Chondrocyte (in vitro differentiated cells): ENCODE measurements around the gene RBM33. TPM values are rescaled to one million over a fixed set of nuclear protein-coding genes. Genes with fewer than 3 reads are reported as not detected.

ENCODE experiments used
- DNase-seq: peaks from one replicate; pipeline ENCODE4 v3.0.0; 2021; ENCODE audit warnings: mixed read lengths, low spot score
- H3K27ac Mint-ChIP-seq: one replicate; pipeline ENCODE4 v1.8.0; 2021; ENCODE audit warnings: mild to moderate bottlenecking, moderate library complexity, mixed read lengths; ENCODE audit not compliant: unreplicated experiment
- H3K27me3 Mint-ChIP-seq: 2 replicates; pipeline ENCODE4 v1.8.0; 2021; ENCODE audit warnings: low read depth, mixed read lengths
- H3K36me3 Mint-ChIP-seq: 2 replicates; pipeline ENCODE4 v1.8.0; 2021; ENCODE audit warnings: low read depth, mixed read lengths
- H3K4me1 Mint-ChIP-seq: 2 replicates; pipeline ENCODE4 v1.8.0; 2021; ENCODE audit warnings: low read depth, mild to moderate bottlenecking, mixed read lengths
- H3K4me3 Mint-ChIP-seq: one replicate; pipeline ENCODE4 v1.8.0; 2021; ENCODE audit warnings: mild to moderate bottlenecking, moderate library complexity, mixed read lengths; ENCODE audit not compliant: unreplicated experiment
- H3K9me3 Mint-ChIP-seq: 2 replicates; pipeline ENCODE4 v1.8.0; 2021; ENCODE audit warnings: low read depth, mixed read lengths
- CTCF ChIP-seq: fragments of 200-600 bp; sonication (generic); IDR thresholded peaks from 2 replicates; pipeline ENCODE4 v1.5.0; 2021; ENCODE audit warnings: antibody characterized with exemption, mild to moderate bottlenecking, moderate library complexity
- total RNA-seq: library from RNA; stranded (reverse); gene quantifications from 3 replicates; pipeline ENCODE4 v1.2.1, GENCODE V29; 2021

The RBM33 gene
- total RNA-seq, 1 donor from 2014 or later = 43.8 TPM

GRCh38 chr7:155750255-155751125, 106.0 kb downstream of the RBM33 start:
- Mint-ChIP-seq H3K4me3 (no peak overlapping the region), H3K4me1 (peaks cover 4% of the 10 kb centered on the region), H3K36me3 (peaks cover 1% of the 10 kb centered on the region), H3K27ac (no peak overlapping the region), H3K27me3 (no peaks in the 10 kb centered on the region), H3K9me3 (no peaks in the 10 kb centered on the region)
- no peak for DNase-seq
- TF ChIP-seq CTCF = no peak

GRCh38 chr7:155751409-155751808, 106.9 kb downstream of the RBM33 start:
- H3K27me3 Mint-ChIP-seq = no peaks in the 10 kb centered on the region
- H3K4me1 Mint-ChIP-seq = peaks cover 7% of the 10 kb centered on the region
- peaks cover 1% of the 10 kb centered on the region for H3K36me3 Mint-ChIP-seq
- no peak overlapping the region for H3K27ac Mint-ChIP-seq
- TF ChIP-seq CTCF = no peak
- no peak for DNase-seq
- H3K9me3 Mint-ChIP-seq = no peaks in the 10 kb centered on the region
- no peak overlapping the region for H3K4me3 Mint-ChIP-seq

- Mint-ChIP-seq H3K4me1 (peaks cover 7% of the 10 kb centered on the region), H3K9me3 (peaks cover 3% of the 10 kb centered on the region), H3K27ac (no peak overlapping the region), H3K36me3 (peaks cover 2% of the 10 kb centered on the region), H3K4me3 (no peak overlapping the region), H3K27me3 (no peaks in the 10 kb centered on the region)
- no peak for DNase-seq
- no peak for TF ChIP-seq CTCF
Observed at GRCh38 chr7:155752756-155753445, 108.4 kb downstream of the RBM33 start.

- H3K4me1 Mint-ChIP-seq = peaks cover 7% of the 10 kb centered on the region
- peaks cover 3% of the 10 kb centered on the region for H3K9me3 Mint-ChIP-seq
- no peaks in the 10 kb centered on the region for H3K27me3 Mint-ChIP-seq
- peaks cover 1% of the 10 kb centered on the region for H3K36me3 Mint-ChIP-seq
- no peak for DNase-seq
- H3K27ac Mint-ChIP-seq = no peak overlapping the region
- no peak for TF ChIP-seq CTCF
- no peak overlapping the region for H3K4me3 Mint-ChIP-seq
Observed at GRCh38 chr7:155753446-155753965, 109.0 kb downstream of the RBM33 start.

- TF ChIP-seq CTCF = no peak
- H3K27ac Mint-ChIP-seq = no peak overlapping the region
Observed at GRCh38 chr7:155754165-155754564, 109.7 kb downstream of the RBM33 start.

More at GRCh38 chr7:155754165-155754564, 109.7 kb downstream of the RBM33 start:
- H3K4me3 Mint-ChIP-seq = no peak overlapping the region
- DNase-seq = no peak
- no peaks in the 10 kb centered on the region for H3K27me3 Mint-ChIP-seq
- peaks cover 4% of the 10 kb centered on the region for H3K36me3 Mint-ChIP-seq
- H3K9me3 Mint-ChIP-seq = peaks cover 3% of the 10 kb centered on the region
- H3K4me1 Mint-ChIP-seq = peaks cover 7% of the 10 kb centered on the region
